AG09319 (cell line): ENCODE measurements around the gene ERCC8.
A peak's percentile ranks its signal among the peaks of the same experiment; 100 is the strongest.

Experiments
- DNase-seq: peaks from one replicate; pipeline ENCODE4 v3.0.0-alpha.2; 2010; ENCODE audit warnings: low read depth; ENCODE audit errors: extremely low read depth
- TF ChIP-seq, protein P1 (sequence below): IDR thresholded peaks from 2 replicates; pipeline ENCODE4 v1.5.1; 2011; ENCODE audit warnings: low read depth, mild to moderate bottlenecking, inconsistent platforms, low read length, moderate library complexity

ERCC8 gene

DNA sequence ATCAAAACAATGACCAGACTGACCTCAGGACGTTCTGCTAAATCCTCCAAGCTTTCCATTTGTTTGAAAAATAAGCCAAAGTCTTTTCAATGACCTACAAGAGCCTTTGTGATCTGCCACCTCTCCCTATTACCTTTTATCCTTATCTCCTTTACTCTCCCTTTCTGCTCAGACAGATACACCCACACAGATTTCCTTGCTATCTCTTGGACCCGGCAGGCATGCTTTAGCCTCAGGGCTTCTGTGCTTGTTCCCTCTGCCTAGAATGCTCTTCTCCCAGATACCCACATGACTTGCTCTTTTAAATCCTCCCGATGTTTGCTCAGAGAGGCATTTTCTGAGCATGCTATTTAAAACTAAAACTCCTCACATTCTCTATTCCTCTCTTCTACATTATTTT lies 91.9 kb downstream of the ERCC8 start:
- DNase-seq, result no peak
- TF ChIP-seq, protein P1, sequence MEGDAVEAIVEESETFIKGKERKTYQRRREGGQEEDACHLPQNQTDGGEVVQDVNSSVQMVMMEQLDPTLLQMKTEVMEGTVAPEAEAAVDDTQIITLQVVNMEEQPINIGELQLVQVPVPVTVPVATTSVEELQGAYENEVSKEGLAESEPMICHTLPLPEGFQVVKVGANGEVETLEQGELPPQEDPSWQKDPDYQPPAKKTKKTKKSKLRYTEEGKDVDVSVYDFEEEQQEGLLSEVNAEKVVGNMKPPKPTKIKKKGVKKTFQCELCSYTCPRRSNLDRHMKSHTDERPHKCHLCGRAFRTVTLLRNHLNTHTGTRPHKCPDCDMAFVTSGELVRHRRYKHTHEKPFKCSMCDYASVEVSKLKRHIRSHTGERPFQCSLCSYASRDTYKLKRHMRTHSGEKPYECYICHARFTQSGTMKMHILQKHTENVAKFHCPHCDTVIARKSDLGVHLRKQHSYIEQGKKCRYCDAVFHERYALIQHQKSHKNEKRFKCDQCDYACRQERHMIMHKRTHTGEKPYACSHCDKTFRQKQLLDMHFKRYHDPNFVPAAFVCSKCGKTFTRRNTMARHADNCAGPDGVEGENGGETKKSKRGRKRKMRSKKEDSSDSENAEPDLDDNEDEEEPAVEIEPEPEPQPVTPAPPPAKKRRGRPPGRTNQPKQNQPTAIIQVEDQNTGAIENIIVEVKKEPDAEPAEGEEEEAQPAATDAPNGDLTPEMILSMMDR, result no peak

DNA sequence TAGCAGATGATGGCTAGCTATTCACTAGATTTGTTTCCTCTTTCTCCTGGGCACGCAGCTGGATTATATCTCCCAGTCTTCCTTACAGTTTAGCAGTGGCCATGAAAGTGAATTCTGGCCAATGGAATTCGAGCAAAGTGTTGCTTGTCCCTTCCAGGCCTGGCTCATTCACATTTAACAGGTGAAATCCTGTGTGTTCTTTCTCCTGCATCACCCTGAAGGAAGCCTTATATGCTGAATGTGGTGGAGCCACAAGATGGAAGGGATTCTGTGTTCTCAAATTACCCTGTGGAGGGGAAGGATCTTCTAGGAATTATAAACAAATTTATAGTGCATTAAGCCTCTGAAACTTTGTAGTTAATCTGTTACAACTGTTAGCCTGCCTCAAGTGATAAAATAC lies 92.6 kb downstream of the ERCC8 start:
- DNase-seq, result no peak
- TF ChIP-seq, protein P1, result no peak

DNA sequence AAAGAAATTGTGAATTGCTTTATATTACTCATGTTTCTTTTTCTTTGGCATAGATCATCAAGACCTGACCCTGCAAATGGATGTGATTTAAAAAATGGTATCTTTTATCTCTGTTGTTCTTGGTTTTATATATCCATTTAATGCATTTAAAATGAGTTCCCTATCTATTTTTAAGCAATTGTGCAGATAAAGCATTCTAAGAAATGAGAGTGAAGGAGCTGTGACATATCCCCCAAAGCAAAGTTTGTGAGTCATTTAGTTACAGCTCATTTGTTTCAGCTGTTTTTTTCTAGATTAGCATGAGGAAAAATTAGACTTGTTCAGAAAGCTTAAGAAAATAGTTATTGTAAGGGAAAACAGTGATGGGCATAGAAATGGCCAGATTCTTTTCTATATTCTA lies 93.2 kb downstream of the ERCC8 start:
- no peak for DNase-seq
- TF ChIP-seq, protein P1, result no peak

DNA sequence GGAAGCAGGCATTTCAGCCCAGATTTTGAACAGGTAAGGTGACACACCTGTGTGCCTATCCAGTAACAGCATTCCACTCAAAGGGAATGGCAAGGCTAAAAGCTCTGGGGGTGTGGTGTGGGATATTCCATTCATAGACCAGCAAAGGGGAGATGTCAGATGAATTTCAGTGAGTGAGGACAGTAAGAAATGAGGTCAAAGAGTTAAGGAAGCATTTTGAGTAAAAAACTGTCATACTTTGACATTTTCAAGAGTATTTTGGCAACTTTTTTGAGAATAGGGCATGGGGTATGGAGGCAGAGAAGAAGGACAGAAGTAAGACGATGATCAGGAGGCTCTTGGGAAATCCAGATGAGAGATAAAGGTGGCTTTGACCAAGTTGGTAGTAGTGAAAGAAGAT lies 98.6 kb downstream of the ERCC8 start:
- TF ChIP-seq, protein P1, result no peak
- no peak for DNase-seq

DNA sequence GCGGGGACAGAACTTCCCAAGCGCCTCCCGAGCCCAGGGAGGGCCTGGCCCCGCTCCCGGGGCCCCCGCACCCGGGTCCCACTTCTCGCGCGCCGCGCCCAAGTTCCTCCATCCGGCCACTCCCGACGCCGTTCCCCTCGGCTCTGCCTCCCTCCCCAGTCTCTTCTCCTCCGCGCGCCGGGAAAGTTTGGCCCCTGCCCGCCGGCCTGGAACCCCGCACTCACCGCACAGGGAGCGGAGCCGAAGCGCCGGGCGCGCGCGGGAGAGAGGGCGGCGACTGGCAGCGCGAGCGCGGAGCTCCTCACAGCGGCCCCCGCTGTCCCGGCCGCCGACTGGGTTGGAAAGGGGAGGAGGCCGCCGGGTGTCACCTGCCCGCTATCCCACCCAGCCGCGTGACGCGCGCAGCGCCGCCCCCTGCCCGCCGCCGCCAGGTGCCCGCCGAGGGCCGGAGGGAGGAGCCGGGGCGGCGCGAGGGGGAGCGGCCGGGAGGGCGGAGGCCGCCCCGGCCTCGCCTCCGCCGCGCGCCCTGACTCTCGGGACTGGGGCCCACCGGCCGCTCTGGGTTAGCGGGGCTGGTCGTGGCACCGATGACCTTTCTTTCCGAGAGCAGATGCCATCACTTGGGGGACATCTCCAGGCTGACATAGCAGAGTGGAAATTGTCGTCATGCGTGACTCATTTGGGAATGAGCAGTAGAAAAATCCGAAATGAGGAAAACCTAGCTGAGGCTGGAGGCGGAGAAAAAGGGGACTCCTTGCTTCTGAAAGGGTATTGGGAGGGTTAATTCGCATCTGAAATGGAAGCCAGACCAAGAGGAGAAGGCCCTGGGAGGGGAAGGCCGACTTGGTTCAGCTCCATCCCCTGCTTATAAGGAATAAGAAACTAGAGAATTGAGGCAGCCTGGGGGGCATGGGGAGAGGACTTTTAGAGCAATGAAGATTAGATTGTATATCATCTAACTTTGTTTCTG lies 100.6 kb downstream of the ERCC8 start, which contains the start of gene ELOVL7:
Gene ELOVL7 (minus strand): TSS at position 334 of the 970 bp plus-strand sequence. CDS start 56,872 bp downstream, outside the sequence.
- DNase-seq, result no peak
- TF ChIP-seq, protein P1, result peak; percentile 25

DNA sequence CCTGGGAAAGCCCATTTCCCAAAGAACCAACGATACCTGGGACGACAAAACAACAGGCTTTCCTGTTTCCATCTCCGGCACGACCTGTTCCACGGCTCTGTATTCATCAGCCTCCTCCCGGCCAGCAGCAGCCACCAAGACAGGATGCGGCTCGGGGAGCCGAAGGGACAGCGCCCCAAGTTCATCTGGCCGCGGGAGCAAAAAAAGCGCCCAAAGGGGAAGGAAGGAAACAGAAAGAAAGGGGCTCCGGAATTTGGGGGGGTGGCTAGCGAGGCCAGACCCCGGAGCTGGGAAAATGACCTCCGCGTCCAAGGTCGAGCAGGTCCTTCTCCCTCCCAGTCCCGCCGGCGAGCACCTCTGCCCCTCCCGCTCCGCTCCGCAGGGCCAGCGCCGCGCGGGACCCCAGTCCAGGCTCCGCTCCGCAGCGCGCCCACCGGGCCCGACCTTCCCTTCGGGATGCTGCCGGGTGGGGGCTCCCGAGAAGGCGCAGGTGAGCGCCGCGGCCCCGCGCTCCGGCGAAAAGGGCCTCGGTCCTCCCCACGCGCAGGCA lies 101.4 kb downstream of the ERCC8 start:
- TF ChIP-seq, protein P1, result no peak
- no peak for DNase-seq

DNA sequence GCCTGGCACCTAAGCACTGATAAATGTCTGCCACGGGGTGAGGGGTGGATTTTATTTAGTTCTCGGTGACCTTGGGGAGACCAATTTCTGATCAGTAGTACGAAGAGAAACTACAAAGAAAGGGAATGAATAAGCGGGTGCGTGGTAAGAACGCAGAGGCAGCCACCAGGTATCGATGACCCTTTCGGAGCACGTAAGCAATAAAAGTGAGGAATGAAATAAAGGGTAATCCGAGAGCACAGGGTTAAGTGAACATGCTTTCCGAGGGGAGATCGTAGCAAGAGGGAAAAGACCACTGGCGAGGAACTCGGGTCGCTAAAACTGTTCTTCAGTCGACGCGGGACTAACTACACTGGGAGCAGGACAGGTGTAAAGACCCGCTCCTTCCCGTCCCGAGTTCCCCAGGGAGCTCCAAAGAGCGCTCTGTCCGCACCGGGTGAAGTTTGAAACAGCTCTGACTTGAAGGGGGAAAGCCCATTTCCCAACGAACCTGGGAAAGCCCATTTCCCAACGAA lies 101.9 kb downstream of the ERCC8 start:
- no peak for DNase-seq
- TF ChIP-seq, protein P1, result no peak
